Kidney epithelial cell (primary cell): ENCODE measurements around the gene FLT4. TPM values are rescaled to one million over a fixed set of nuclear protein-coding genes. Genes with fewer than 3 reads are reported as not detected.

ENCODE experiments used
- DNase-seq: peaks from one replicate; pipeline ENCODE4 v3.0.0-alpha.2; 2010; ENCODE audit warnings: low read depth
- H3K27me3 ChIP-seq: 2 replicates; pipeline ENCODE4 v1.6.0; 2011; ENCODE audit warnings: low read length; ENCODE audit not compliant: control insufficient read depth, insufficient read depth
- H3K36me3 ChIP-seq: 2 replicates; pipeline ENCODE4 v1.5.1; 2011; ENCODE audit warnings: low read length; ENCODE audit not compliant: control insufficient read depth, insufficient read depth
- H3K4me3 ChIP-seq: 2 replicates; pipeline ENCODE4 v1.5.1; 2011; ENCODE audit warnings: low read depth, mild to moderate bottlenecking, control low read depth, low read length
- CTCF ChIP-seq: IDR thresholded peaks from 2 replicates; pipeline ENCODE4 v1.5.1; 2011; ENCODE audit warnings: mild to moderate bottlenecking, moderate library complexity, low read length, control low read depth, inconsistent platforms; ENCODE audit not compliant: insufficient read depth, poor library complexity, severe bottlenecking
- total RNA-seq: library from RNA; depleted of rRNA; stranded (reverse); fragments of >200 nt; gene quantifications from 2 replicates; pipeline ENCODE4 v1.2.3, GENCODE V29; 2015

Gene FLT4
- total RNA-seq, 1 donor from 2014 or later: 1.1 TPM

DNA sequence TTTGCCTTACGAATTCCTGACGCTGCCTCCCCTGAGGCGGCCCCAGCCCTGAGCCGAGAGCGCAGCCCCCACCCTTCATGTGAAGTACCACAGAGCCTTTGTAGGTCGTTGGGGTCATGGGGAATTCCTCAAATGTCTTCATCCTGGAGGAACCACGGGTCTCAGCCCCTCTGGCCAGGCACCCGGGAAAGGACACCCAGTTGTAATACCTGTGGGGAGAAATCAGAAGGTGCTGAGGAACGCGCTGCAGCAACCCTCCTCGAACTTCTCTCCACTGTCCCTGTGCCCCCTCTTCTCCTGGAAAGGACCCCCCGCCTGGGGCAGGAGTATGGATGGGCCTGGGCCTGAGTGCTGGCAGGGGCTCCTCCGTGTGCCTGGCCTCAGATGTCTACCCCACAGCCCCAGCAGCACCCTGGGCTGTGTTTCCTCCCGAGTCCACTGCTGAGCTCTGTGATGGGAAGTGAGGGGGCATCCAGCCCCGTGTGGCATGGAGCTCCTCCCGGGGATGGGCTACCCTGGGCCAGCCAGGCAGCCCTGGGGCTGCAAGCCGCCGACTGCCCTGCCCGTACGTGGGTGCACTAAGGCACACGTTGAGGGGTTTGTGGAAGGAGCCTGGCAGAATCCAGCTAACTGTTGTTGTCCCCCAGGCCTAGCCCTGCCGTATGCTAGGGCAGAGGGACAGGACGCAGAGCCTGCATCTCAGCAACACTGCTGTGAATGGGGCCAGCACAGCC, 39.4 kb downstream of the FLT4 start:
- H3K27me3 ChIP-seq: peaks cover 20% of the 10 kb centered on the region
- H3K36me3 ChIP-seq: no peaks in the 10 kb centered on the region
- DNase-seq: no peak
- H3K4me3 ChIP-seq: no peak overlapping the region
- no peak for TF ChIP-seq CTCF

DNA sequence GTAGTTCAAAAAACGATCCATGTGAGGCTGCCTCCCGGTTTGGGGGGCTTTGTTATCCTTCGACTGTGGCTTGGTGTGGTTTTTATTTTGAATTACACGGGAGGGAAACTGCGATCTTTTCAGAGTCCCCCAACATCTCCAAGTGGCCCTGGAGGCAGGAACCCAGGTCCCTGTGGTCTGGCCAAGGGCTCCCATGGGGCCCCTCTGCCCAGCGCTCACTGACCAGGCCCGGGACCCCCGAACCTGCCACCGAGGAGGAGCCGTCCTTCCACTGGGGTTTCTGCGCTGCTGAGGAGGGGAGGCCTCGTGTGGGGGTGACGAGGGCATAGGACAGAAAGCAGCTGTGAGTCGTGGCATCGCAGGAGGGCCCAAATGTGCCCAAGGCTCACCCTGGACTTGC, 40.0 kb downstream of the FLT4 start:
- TF ChIP-seq CTCF: no peak
- DNase-seq: no peak
- no peaks in the 10 kb centered on the region for H3K36me3 ChIP-seq
- H3K4me3 ChIP-seq: no peak overlapping the region
- peaks cover 20% of the 10 kb centered on the region for H3K27me3 ChIP-seq

GRCh38 chr5:180608572-180609310, 40.7 kb downstream of the FLT4 start:
- no peak for DNase-seq
- Histone ChIP-seq H3K27me3 (peaks cover 18% of the 10 kb centered on the region), H3K36me3 (no peaks in the 10 kb centered on the region), H3K4me3 (no peak overlapping the region)
- TF ChIP-seq CTCF: no peak

DNA sequence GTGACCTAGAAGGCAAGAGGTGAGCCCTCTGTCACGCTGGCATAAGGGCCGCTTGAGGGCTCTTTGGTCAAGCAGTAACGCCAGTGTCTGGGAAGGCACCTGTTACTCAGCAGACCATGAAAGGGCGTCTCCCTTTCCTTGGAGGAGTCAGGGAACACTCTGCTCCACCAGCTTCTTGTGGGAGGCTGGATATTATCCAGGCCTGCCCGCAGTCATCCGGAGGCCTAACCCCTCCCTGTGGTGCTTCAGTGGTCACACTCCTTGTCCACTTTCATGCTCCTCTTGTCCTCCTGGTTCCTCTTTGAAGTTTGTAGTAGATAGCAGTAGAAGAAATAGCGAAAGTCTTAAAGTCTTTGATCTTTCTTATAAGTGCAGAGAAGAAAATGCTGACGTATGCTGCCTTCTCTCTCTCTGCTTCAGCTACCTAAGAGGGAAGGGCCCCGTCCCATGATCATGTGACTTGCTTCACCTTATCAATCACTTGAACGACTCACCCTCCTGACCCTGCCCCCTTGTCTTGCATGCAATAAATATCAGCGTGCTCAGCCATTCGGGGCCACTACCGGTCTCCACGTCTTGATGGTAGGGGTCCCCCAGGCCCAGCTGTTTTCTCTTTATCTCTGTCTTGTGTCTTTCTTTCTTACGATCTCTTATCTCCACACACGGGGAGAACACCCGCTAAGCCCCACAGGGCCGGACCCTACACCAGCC, 41.4 kb downstream of the FLT4 start:
- DNase-seq: no peak
- no peak overlapping the region for H3K4me3 ChIP-seq
- no peak for TF ChIP-seq CTCF
- peaks cover 16% of the 10 kb centered on the region for H3K27me3 ChIP-seq
- no peaks in the 10 kb centered on the region for H3K36me3 ChIP-seq

- H3K4me3 ChIP-seq: no peak overlapping the region
- DNase-seq: no peak
- H3K36me3 ChIP-seq: no peaks in the 10 kb centered on the region
- no peak for TF ChIP-seq CTCF
- peaks cover 20% of the 10 kb centered on the region for H3K27me3 ChIP-seq
These were observed 43.1 kb downstream of the FLT4 start for GRCh38 chr5:180606215-180606785.
